ENCODE measurements around the gene RSPH1. TPM values are rescaled to one million over a fixed set of nuclear protein-coding genes. Genes with fewer than 3 reads are reported as not detected.

The RSPH1 gene
- total and polyA plus RNA-seq, 12 donors, result 0.13 to 5.8 (median 0.87) TPM; not detected in 2

GRCh38 chr21:42455196-42455595 lies 40.8 kb downstream of the RSPH1 start:
- Histone ChIP-seq H3K36me3 (replicated peaks in 1 of 2) (no peaks in the 10 kb centered on the region), H3K27me3 (no peaks in the 10 kb centered on the region), H3K4me3 (no peak overlapping the region), H3K27ac (no peak overlapping the region), H3K4me1 (replicated peaks in 1 of 2) (no peaks in the 10 kb centered on the region), H3K9me3 (replicated peaks in 1 of 3) (no peaks in the 10 kb centered on the region)
- TF ChIP-seq CTCF (IDR thresholded peaks at IDR 0.05) (no peak), POLR2A (IDR thresholded peaks at IDR 0.05) (no peak)
- intact Hi-C loops (cut with DNase I), result loop anchor here in 1 of 2 donors (10.0 kb wide), 1 partner anchor 150 kb away; no protein-coding TSS in a partner anchor
- WGBS, 4 donors, result 76 to 81% (median 80%) methylated on average over 9 of the region's 9 CpGs
- no peak for DNase-seq

DNA sequence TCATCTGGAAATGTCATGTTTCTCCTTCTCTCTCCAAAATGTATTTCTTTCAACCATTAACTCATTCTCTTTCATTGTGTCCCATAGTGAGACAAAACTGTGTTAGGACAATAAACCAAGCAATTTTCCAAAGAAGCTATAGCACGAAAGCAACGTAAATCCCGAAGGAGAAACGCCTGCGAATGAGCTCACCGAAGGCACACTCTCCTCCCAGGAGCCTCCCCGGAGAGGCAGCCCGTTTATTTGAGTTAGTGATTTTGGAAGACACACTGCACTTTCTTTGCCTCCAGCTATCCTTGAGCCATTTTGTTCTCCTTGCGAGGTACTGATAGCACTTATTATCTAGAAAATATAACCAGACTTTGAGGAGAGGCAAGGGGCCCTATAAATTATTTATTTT lies 41.2 kb downstream of the RSPH1 start:
- intact Hi-C loops (cut with DNase I), result loop anchor here in 1 of 2 donors (10.0 kb wide), 1 partner anchor 150 kb away; no protein-coding TSS in a partner anchor
- no peak for DNase-seq
- WGBS, 4 donors, result 72 to 80% (median 77%) methylated on average over 9 of the region's 9 CpGs
- no peak for TF ChIP-seq POLR2A (IDR thresholded peaks at IDR 0.05)
- no peak for TF ChIP-seq CTCF (IDR thresholded peaks at IDR 0.05)
- Histone ChIP-seq H3K9me3 (replicated peaks in 1 of 3) (no peaks in the 10 kb centered on the region), H3K36me3 (replicated peaks in 1 of 2) (no peaks in the 10 kb centered on the region), H3K27ac (no peak overlapping the region), H3K4me1 (replicated peaks in 1 of 2) (no peaks in the 10 kb centered on the region), H3K27me3 (no peaks in the 10 kb centered on the region), H3K4me3 (no peak overlapping the region)

- Histone ChIP-seq H3K9me3 (replicated peaks in 1 of 3) (no peaks in the 10 kb centered on the region), H3K27ac (no peak overlapping the region), H3K4me3 (no peak overlapping the region), H3K27me3 (no peaks in the 10 kb centered on the region), H3K36me3 (replicated peaks in 1 of 2) (no peaks in the 10 kb centered on the region), H3K4me1 (replicated peaks in 1 of 2) (no peaks in the 10 kb centered on the region)
- DNase-seq, result peak in 1 of 7 donors; percentile 10
- intact Hi-C loops (cut with DNase I), result loop anchor here in 1 of 2 donors (10.0 kb wide), 1 partner anchor 149 kb away; no protein-coding TSS in a partner anchor
- TF ChIP-seq CTCF (IDR thresholded peaks at IDR 0.05), result no peak
- TF ChIP-seq POLR2A (IDR thresholded peaks at IDR 0.05), result no peak
- 68 to 75% (median 70%) methylated on average over 16 to 19 of the region's 19 CpGs for WGBS, 4 donors
Measured at GRCh38 chr21:42453986-42454570, 41.9 kb downstream of the RSPH1 start.

- Histone ChIP-seq H3K27me3 (no peaks in the 10 kb centered on the region), H3K36me3 (replicated peaks in 1 of 2) (no peaks in the 10 kb centered on the region), H3K9me3 (replicated peaks in 1 of 3) (no peaks in the 10 kb centered on the region), H3K4me1 (replicated peaks in 1 of 2) (no peaks in the 10 kb centered on the region), H3K27ac (no peak overlapping the region), H3K4me3 (no peak overlapping the region)
- TF ChIP-seq POLR2A (IDR thresholded peaks at IDR 0.05), result no peak
- TF ChIP-seq CTCF (IDR thresholded peaks at IDR 0.05), result no peak
- intact Hi-C loops (cut with DNase I), result loop anchor here in 1 of 2 donors (10.0 kb wide), 1 partner anchor 149 kb away; no protein-coding TSS in a partner anchor
- peak in 1 of 7 donors; percentile 7 for DNase-seq
- WGBS, 4 donors, result 55 to 67% (median 60%) methylated on average over 15 to 18 of the region's 18 CpGs
Measured at GRCh38 chr21:42453224-42453985, 42.6 kb downstream of the RSPH1 start.
